ENCODE results near the gene FAM53B. TPM values are rescaled to one million over a fixed set of nuclear protein-coding genes. Genes with fewer than 3 reads are reported as not detected.

FAM53B gene
- total and polyA plus RNA-seq, 2 experiments from 2014 or later: 2.1 to 10.1 TPM

GRCh38 chr10:124668517-124669051 lies 75.6 kb downstream of the FAM53B start:
- H3K9ac ChIP-seq: no peak overlapping the region
- no peaks in the 10 kb centered on the region for H3K36me3 ChIP-seq (ENCODE audit: low read depth)
- no peaks in the 10 kb centered on the region for H3F3A ChIP-seq (ENCODE audit: insufficient read depth)
- H3K4me1 ChIP-seq (ENCODE audit: insufficient read depth): no peaks in the 10 kb centered on the region
- TF ChIP-seq EZH2phosphoT487 (IDR thresholded peaks at IDR 0.05; ENCODE audit: insufficient read depth, low read depth): no peak
- no peak for TF ChIP-seq EZH2 (IDR thresholded peaks at IDR 0.05; ENCODE audit: insufficient read depth, poor library complexity, severe bottlenecking)
- in situ Hi-C loops (cut with MboI): no loop called here
- no peak overlapping the region for H2AFZ ChIP-seq
- H3K79me2 ChIP-seq (ENCODE audit: insufficient read depth): peaks cover 8% of the 10 kb centered on the region; the same call in 1 of the 2 replicates
- 77 to 89% methylated on average over 11 of the region's 11 CpGs for WGBS, 2 experiments (ENCODE audit: low coverage in 1 of 2, low lambda C conversion rate in 2 of 2, missing lambda C conversion rate in 2 of 2)
- H3K27ac ChIP-seq: no peak overlapping the region
- H3K27me3 ChIP-seq (replicated peaks; ENCODE audit: insufficient read depth): no peaks in the 10 kb centered on the region
- H3K4me2 ChIP-seq (ENCODE audit: unreplicated experiment): no peak overlapping the region
- H4K20me1 ChIP-seq (ENCODE audit: insufficient read depth): no peaks in the 10 kb centered on the region
- no peaks in the 10 kb centered on the region for H3K9me3 ChIP-seq (ENCODE audit: low read depth)
- no peaks in the 10 kb centered on the region for H3K9me2 ChIP-seq (ENCODE audit: insufficient read depth)
- no peak overlapping the region for H3K4me3 ChIP-seq
- DNase-seq: no peak

GRCh38 chr10:124667425-124668345 lies 76.5 kb downstream of the FAM53B start:
- H3K9me2 ChIP-seq (ENCODE audit: insufficient read depth): no peaks in the 10 kb centered on the region
- H3K36me3 ChIP-seq (ENCODE audit: low read depth): no peaks in the 10 kb centered on the region
- no peak overlapping the region for H3K4me3 ChIP-seq
- no peak for TF ChIP-seq EZH2 (IDR thresholded peaks at IDR 0.05; ENCODE audit: insufficient read depth, poor library complexity, severe bottlenecking)
- no peak for TF ChIP-seq EZH2phosphoT487 (IDR thresholded peaks at IDR 0.05; ENCODE audit: insufficient read depth, low read depth)
- no peak overlapping the region for H3K9ac ChIP-seq
- H3K9me3 ChIP-seq (ENCODE audit: low read depth): no peaks in the 10 kb centered on the region
- H3K79me2 ChIP-seq (ENCODE audit: insufficient read depth): peaks cover 8% of the 10 kb centered on the region; the same call in 1 of the 2 replicates
- no peaks in the 10 kb centered on the region for H3K27me3 ChIP-seq (replicated peaks; ENCODE audit: insufficient read depth)
- no peaks in the 10 kb centered on the region for H3K4me1 ChIP-seq (ENCODE audit: insufficient read depth)
- no peaks in the 10 kb centered on the region for H4K20me1 ChIP-seq (ENCODE audit: insufficient read depth)
- WGBS, 2 experiments (ENCODE audit: low coverage in 1 of 2, low lambda C conversion rate in 2 of 2, missing lambda C conversion rate in 2 of 2): 65 to 66% methylated on average over 14 to 15 of the region's 15 CpGs
- no peak overlapping the region for H3K27ac ChIP-seq
- no peak overlapping the region for H2AFZ ChIP-seq
- H3K4me2 ChIP-seq (ENCODE audit: unreplicated experiment): no peak overlapping the region
- DNase-seq: no peak
- no peaks in the 10 kb centered on the region for H3F3A ChIP-seq (ENCODE audit: insufficient read depth)
- in situ Hi-C loops (cut with MboI): no loop called here

- H3K9me2 ChIP-seq (ENCODE audit: insufficient read depth): no peaks in the 10 kb centered on the region
- no peaks in the 10 kb centered on the region for H3K4me1 ChIP-seq (ENCODE audit: insufficient read depth)
- no peak for TF ChIP-seq EZH2phosphoT487 (IDR thresholded peaks at IDR 0.05; ENCODE audit: insufficient read depth, low read depth)
- TF ChIP-seq EZH2 (IDR thresholded peaks at IDR 0.05; ENCODE audit: insufficient read depth, poor library complexity, severe bottlenecking): no peak
- no peaks in the 10 kb centered on the region for H3F3A ChIP-seq (ENCODE audit: insufficient read depth)
- no peaks in the 10 kb centered on the region for H3K36me3 ChIP-seq (ENCODE audit: low read depth)
- no peaks in the 10 kb centered on the region for H3K27me3 ChIP-seq (replicated peaks; ENCODE audit: insufficient read depth)
- no peak overlapping the region for H3K4me2 ChIP-seq (ENCODE audit: unreplicated experiment)
- no peak overlapping the region for H2AFZ ChIP-seq
- no peaks in the 10 kb centered on the region for H3K9me3 ChIP-seq (ENCODE audit: low read depth)
- in situ Hi-C loops (cut with MboI): no loop called here
- H3K27ac ChIP-seq: no peak overlapping the region
- no peak overlapping the region for H3K4me3 ChIP-seq
- DNase-seq: no peak
- 86 to 90% methylated on average over 9 to 10 of the region's 10 CpGs for WGBS, 2 experiments (ENCODE audit: low coverage in 1 of 2, low lambda C conversion rate in 2 of 2, missing lambda C conversion rate in 2 of 2)
- no peaks in the 10 kb centered on the region for H4K20me1 ChIP-seq (ENCODE audit: insufficient read depth)
- no peak overlapping the region for H3K9ac ChIP-seq
- H3K79me2 ChIP-seq (ENCODE audit: insufficient read depth): peaks cover 8% of the 10 kb centered on the region; the same call in 1 of the 2 replicates
Observed at GRCh38 chr10:124666494-124666893, 77.7 kb downstream of the FAM53B start.

GRCh38 chr10:124665980-124666379 lies 78.2 kb downstream of the FAM53B start:
- WGBS, 2 experiments (ENCODE audit: low coverage in 1 of 2, low lambda C conversion rate in 2 of 2, missing lambda C conversion rate in 2 of 2): 72% methylated on average over 3 of the region's 3 CpGs
- H3K4me1 ChIP-seq (ENCODE audit: insufficient read depth): no peaks in the 10 kb centered on the region
- in situ Hi-C loops (cut with MboI): no loop called here
- no peak overlapping the region for H3K9ac ChIP-seq
- H3K4me3 ChIP-seq: no peak overlapping the region
- H3K27me3 ChIP-seq (replicated peaks; ENCODE audit: insufficient read depth): no peaks in the 10 kb centered on the region
- H3K4me2 ChIP-seq (ENCODE audit: unreplicated experiment): no peak overlapping the region
- H3K36me3 ChIP-seq (ENCODE audit: low read depth): no peaks in the 10 kb centered on the region
- no peak for DNase-seq
- H4K20me1 ChIP-seq (ENCODE audit: insufficient read depth): no peaks in the 10 kb centered on the region
- peaks cover 8% of the 10 kb centered on the region; the same call in 1 of the 2 replicates for H3K79me2 ChIP-seq (ENCODE audit: insufficient read depth)
- no peak overlapping the region for H3K27ac ChIP-seq
- no peak for TF ChIP-seq EZH2phosphoT487 (IDR thresholded peaks at IDR 0.05; ENCODE audit: insufficient read depth, low read depth)
- TF ChIP-seq EZH2 (IDR thresholded peaks at IDR 0.05; ENCODE audit: insufficient read depth, poor library complexity, severe bottlenecking): no peak
- H3F3A ChIP-seq (ENCODE audit: insufficient read depth): no peaks in the 10 kb centered on the region
- H2AFZ ChIP-seq: no peak overlapping the region
- H3K9me3 ChIP-seq (ENCODE audit: low read depth): no peaks in the 10 kb centered on the region
- H3K9me2 ChIP-seq (ENCODE audit: insufficient read depth): no peaks in the 10 kb centered on the region
